ENCODE data around the gene CHKA. TPM values are rescaled to one million over a fixed set of nuclear protein-coding genes. Genes with fewer than 3 reads are reported as not detected.

The CHKA gene
- total RNA-seq, 1 experiment from 2014 or later = 63.0 TPM

DNA sequence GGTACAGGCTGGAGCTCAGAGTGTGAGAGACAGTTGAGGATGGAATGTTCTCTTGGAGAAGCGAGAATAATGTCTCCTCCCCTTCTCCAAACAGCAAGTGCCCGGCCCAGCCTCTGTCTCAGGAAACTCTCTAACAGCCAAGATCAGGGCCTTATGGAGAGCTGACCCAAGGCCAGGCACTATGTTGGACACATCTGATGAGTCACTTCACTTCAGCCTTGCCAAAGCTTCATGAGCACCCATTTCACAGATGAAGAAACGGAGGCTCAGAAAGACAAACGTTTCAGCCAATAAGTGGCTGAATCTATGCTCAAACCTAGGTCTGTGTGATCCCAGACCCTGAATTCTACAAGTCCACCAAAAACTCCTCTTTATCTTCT, 22.1 kb upstream of the CHKA start:
- H2BK5ac ChIP-seq (ENCODE audit: insufficient read length, low read length) = no peak overlapping the region
- H3T11ph ChIP-seq (ENCODE audit: low read length) = no peak overlapping the region
- no peaks in the 10 kb centered on the region for H3K27me3 ChIP-seq (ENCODE audit: insufficient read depth, low read length)
- H3K79me1 ChIP-seq (ENCODE audit: insufficient read depth, low read depth, low read length, poor library complexity, severe bottlenecking) = no peaks in the 10 kb centered on the region
- H4K91ac ChIP-seq (ENCODE audit: insufficient read length, low read depth, low read length) = no peak overlapping the region
- no peak overlapping the region for H2BK12ac ChIP-seq (ENCODE audit: insufficient read length, low read depth, low read length)
- H3K4ac ChIP-seq (ENCODE audit: low read depth, low read length) = no peak overlapping the region
- H3K4me1 ChIP-seq (ENCODE audit: insufficient read depth, low read length) = no peaks in the 10 kb centered on the region
- no peak overlapping the region for H3K14ac ChIP-seq (ENCODE audit: insufficient read depth, low read length)
- TF ChIP-seq, protein P1, sequence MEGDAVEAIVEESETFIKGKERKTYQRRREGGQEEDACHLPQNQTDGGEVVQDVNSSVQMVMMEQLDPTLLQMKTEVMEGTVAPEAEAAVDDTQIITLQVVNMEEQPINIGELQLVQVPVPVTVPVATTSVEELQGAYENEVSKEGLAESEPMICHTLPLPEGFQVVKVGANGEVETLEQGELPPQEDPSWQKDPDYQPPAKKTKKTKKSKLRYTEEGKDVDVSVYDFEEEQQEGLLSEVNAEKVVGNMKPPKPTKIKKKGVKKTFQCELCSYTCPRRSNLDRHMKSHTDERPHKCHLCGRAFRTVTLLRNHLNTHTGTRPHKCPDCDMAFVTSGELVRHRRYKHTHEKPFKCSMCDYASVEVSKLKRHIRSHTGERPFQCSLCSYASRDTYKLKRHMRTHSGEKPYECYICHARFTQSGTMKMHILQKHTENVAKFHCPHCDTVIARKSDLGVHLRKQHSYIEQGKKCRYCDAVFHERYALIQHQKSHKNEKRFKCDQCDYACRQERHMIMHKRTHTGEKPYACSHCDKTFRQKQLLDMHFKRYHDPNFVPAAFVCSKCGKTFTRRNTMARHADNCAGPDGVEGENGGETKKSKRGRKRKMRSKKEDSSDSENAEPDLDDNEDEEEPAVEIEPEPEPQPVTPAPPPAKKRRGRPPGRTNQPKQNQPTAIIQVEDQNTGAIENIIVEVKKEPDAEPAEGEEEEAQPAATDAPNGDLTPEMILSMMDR (conservative IDR thresholded peaks at IDR 0.05) = no peak
- Mint-ChIP-seq H3K27ac (no peak overlapping the region), H3K36me3 (ENCODE audit: insufficient read depth in 1 of 3, low read depth in 3 of 3) (no peaks in the 10 kb centered on the region), H3K4me1 (peaks cover 0 to 4% of the 10 kb centered on the region in 2 experiments; a peak in 1 of 4 replicates), H3K4me3 (no peak overlapping the region), H3K9me3 (no peaks in the 10 kb centered on the region), H3K27me3 (ENCODE audit: low read depth) (no peaks in the 10 kb centered on the region)
- no peak overlapping the region for H2AK5ac ChIP-seq (ENCODE audit: insufficient read length, low read length)
- no peak overlapping the region for H3K23ac ChIP-seq (ENCODE audit: insufficient read length, low read depth, low read length)
- no peak overlapping the region for H3K9ac ChIP-seq (ENCODE audit: extremely low read depth, insufficient read length, low read length)
- no peak overlapping the region for H2BK15ac ChIP-seq (ENCODE audit: low read depth, low read length)
- H2BK120ac ChIP-seq (ENCODE audit: low read depth, low read length, poor library complexity, severe bottlenecking) = no peak overlapping the region
- no peak overlapping the region for H2AFZ ChIP-seq (ENCODE audit: low read length)
- H4K20me1 ChIP-seq (ENCODE audit: control insufficient read depth, insufficient read depth, insufficient read length) = no peaks in the 10 kb centered on the region
- no peak overlapping the region for H3K27ac ChIP-seq (ENCODE audit: insufficient read length, low read depth, low read length)
- no peak for DNase-seq
- no peak overlapping the region for H3K4me2 ChIP-seq (ENCODE audit: insufficient read depth, insufficient read length, low read length)
- no peak overlapping the region for H3K56ac ChIP-seq (ENCODE audit: insufficient read length, low read depth, low read length)
- H3K9me3 ChIP-seq (ENCODE audit: control insufficient read depth, low read depth, low read length) = no peaks in the 10 kb centered on the region
- no peaks in the 10 kb centered on the region for H3K79me2 ChIP-seq (ENCODE audit: insufficient read depth, low read length)
- no peak overlapping the region for H4K5ac ChIP-seq (ENCODE audit: insufficient read length, low read depth, low read length)
- no peak overlapping the region for H3K18ac ChIP-seq (ENCODE audit: insufficient read length, low read depth, low read length)
- H3K23me2 ChIP-seq (ENCODE audit: insufficient read length, low read depth, low read length, poor library complexity, severe bottlenecking) = no peaks in the 10 kb centered on the region
- no CpG with 5 or more reads among the region's 4 CpGs for WGBS (ENCODE audit: extremely low coverage, insufficient read length, low lambda C conversion rate)
- H4K8ac ChIP-seq (replicated peaks; ENCODE audit: insufficient read length, low read depth, low read length) = no peak overlapping the region
- H2BK20ac ChIP-seq (ENCODE audit: low read depth, low read length, poor library complexity, severe bottlenecking) = no peak overlapping the region

Data from H9 (cell line).